Mammary epithelial cell (primary cell): ENCODE results near the gene IGFL2.

ENCODE experiments used
- CTCF ChIP-seq, 2 donors: IDR thresholded peaks in 1 of 2; conservative IDR thresholded peaks in 1 of 2; 2 replicates each; pipeline ENCODE4 v1.5.1; 2011 to 2012; ENCODE audit warnings: inconsistent platforms in 2 of 2, low read length in 2 of 2, mild to moderate bottlenecking in 2 of 2, control low read depth in 1 of 2, low read depth in 1 of 2; ENCODE audit not compliant: insufficient read depth in 1 of 2; ENCODE audit errors: extremely low read depth in 1 of 2
- EZH2 ChIP-seq: IDR thresholded peaks from 2 replicates; pipeline ENCODE4 v1.6.1; 2012; ENCODE audit warnings: low read length, inconsistent platforms, borderline replicate concordance

- TF ChIP-seq CTCF (conservative IDR thresholded peaks at IDR 0.05 in 1 of 2, IDR thresholded peaks at IDR 0.05 in 1 of 2; ENCODE audit: extremely low read depth in 1 of 2, insufficient read depth in 1 of 2, low read depth in 1 of 2, low read length in 2 of 2) (peak in 1 of 2 donors; percentile 12), EZH2 (no peak)
Measured at GRCh38 chr19:46193678-46194077, 45.6 kb downstream of the IGFL2 start.
